Nephron (organoid): ENCODE data around the gene PTPRT.

Experiments
- H3K27ac Mint-ChIP-seq, 3 experiments: 2 replicates each; pipeline ENCODE4 v1.8.0; 2020; ENCODE audit warnings: mixed read lengths in 3 of 3, mild to moderate bottlenecking in 2 of 3, moderate library complexity in 1 of 3
- H3K27me3 Mint-ChIP-seq: 2 replicates; pipeline ENCODE4 v1.8.0; 2021; ENCODE audit warnings: low read depth, mild to moderate bottlenecking, moderate library complexity, mixed read lengths
- H3K36me3 Mint-ChIP-seq: 2 replicates; pipeline ENCODE4 v1.8.0; 2020; ENCODE audit warnings: low read depth, mixed read lengths
- H3K4me1 Mint-ChIP-seq: 2 replicates; pipeline ENCODE4 v1.8.0; 2020; ENCODE audit warnings: mixed read lengths
- H3K4me3 Mint-ChIP-seq, 3 experiments: 2 replicates each; pipeline ENCODE4 v1.8.0; 2020; ENCODE audit warnings: mild to moderate bottlenecking in 3 of 3, mixed read lengths in 3 of 3, moderate library complexity in 2 of 3
- H3K9me3 Mint-ChIP-seq: 2 replicates; pipeline ENCODE4 v1.8.0; 2020; ENCODE audit warnings: mixed read lengths
- TF ChIP-seq, protein P1 (sequence below), 3 experiments: fragments of 200-600 bp; sonication (generic); IDR thresholded peaks; one replicate each; pipeline ENCODE4 v1.5.0; 2021; ENCODE audit warnings: antibody characterized with exemption in 3 of 3; ENCODE audit not compliant: unreplicated experiment in 3 of 3

Gene PTPRT

GRCh38 chr20:42749556-42749955, 440.1 kb downstream of the PTPRT start:
- Mint-ChIP-seq H3K27me3 (peaks cover 10% of the 10 kb centered on the region), H3K27ac (no peak overlapping the region), H3K9me3 (no peaks in the 10 kb centered on the region), H3K4me3 (no peak overlapping the region), H3K36me3 (no peaks in the 10 kb centered on the region), H3K4me1 (no peaks in the 10 kb centered on the region)
- TF ChIP-seq, protein P1, sequence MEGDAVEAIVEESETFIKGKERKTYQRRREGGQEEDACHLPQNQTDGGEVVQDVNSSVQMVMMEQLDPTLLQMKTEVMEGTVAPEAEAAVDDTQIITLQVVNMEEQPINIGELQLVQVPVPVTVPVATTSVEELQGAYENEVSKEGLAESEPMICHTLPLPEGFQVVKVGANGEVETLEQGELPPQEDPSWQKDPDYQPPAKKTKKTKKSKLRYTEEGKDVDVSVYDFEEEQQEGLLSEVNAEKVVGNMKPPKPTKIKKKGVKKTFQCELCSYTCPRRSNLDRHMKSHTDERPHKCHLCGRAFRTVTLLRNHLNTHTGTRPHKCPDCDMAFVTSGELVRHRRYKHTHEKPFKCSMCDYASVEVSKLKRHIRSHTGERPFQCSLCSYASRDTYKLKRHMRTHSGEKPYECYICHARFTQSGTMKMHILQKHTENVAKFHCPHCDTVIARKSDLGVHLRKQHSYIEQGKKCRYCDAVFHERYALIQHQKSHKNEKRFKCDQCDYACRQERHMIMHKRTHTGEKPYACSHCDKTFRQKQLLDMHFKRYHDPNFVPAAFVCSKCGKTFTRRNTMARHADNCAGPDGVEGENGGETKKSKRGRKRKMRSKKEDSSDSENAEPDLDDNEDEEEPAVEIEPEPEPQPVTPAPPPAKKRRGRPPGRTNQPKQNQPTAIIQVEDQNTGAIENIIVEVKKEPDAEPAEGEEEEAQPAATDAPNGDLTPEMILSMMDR (IDR thresholded peaks at IDR 0.05; ENCODE audit: unreplicated experiment in 3 of 3): no peak

GRCh38 chr20:42747765-42748411, 441.8 kb downstream of the PTPRT start:
- peaks cover 11% of the 10 kb centered on the region for H3K27me3 Mint-ChIP-seq
- TF ChIP-seq, protein P1 (IDR thresholded peaks at IDR 0.05; ENCODE audit: unreplicated experiment in 3 of 3): no peak
- H3K4me1 Mint-ChIP-seq: peaks cover 2% of the 10 kb centered on the region
- no peak overlapping the region for H3K4me3 Mint-ChIP-seq
- peaks cover 3% of the 10 kb centered on the region for H3K9me3 Mint-ChIP-seq
- H3K27ac Mint-ChIP-seq: no peak overlapping the region
- H3K36me3 Mint-ChIP-seq: no peaks in the 10 kb centered on the region

DNA sequence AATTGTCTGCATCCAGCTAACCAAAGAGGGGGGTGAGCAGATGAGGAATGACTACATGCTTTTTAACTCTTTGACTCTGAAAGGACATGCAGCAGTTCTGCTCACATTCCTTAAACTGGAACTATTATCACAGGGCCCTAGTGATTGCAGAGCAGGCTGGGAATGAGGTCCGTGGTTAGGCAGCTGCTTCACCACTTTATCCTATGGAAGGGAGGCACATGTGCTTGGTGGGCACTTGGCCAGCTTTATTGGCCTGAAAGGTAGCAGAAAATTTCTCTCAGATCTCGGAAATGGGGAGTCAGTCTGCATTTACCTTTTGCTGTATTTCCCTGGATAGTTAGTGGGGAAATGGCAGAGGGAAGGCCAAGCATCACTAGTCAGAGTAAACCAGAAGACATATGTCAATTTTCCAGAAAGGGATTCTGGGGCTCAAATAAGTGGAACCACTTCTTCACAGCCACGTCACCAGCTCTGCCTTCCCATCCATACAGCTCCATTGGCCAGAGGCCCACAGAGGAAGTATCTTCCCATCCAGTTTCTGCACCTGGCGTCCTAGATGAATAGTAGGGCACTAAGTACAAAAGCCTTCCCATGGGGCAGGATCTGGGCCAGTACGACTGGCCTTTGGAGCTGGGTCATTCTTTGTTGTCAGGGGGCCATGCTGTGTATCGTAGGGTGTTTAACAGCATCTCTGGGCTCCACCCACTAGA, 444.8 kb downstream of the PTPRT start:
- H3K4me3 Mint-ChIP-seq: no peak overlapping the region
- H3K27me3 Mint-ChIP-seq: peaks cover 19% of the 10 kb centered on the region
- TF ChIP-seq, protein P1 (IDR thresholded peaks at IDR 0.05; ENCODE audit: unreplicated experiment in 3 of 3): no peak
- H3K36me3 Mint-ChIP-seq: no peaks in the 10 kb centered on the region
- peaks cover 10% of the 10 kb centered on the region for H3K4me1 Mint-ChIP-seq
- H3K27ac Mint-ChIP-seq: no peak overlapping the region
- H3K9me3 Mint-ChIP-seq: peaks cover 8% of the 10 kb centered on the region

DNA sequence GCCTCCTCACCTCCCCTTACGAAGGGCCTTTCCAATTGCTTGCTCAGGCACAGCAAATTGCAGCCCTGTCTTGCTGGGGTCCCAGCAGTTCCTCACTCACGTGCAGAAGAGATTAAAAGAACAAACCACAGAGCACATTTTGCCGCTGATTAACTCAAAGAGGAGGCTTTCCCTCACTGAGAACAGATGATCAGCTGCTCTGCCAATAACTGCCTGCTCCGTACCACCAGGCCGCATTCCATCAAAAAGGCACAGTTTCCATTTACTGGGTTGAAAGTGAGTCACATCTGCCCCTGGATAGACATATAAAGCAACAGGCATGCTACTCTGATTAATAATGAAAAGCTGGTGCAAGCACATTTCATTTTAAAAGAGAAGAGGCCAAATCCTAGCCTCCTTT, 446.8 kb downstream of the PTPRT start:
- H3K36me3 Mint-ChIP-seq: no peaks in the 10 kb centered on the region
- H3K27ac Mint-ChIP-seq: no peak overlapping the region
- no peak overlapping the region for H3K4me3 Mint-ChIP-seq
- H3K27me3 Mint-ChIP-seq: peaks cover 24% of the 10 kb centered on the region
- H3K9me3 Mint-ChIP-seq: peaks cover 8% of the 10 kb centered on the region
- H3K4me1 Mint-ChIP-seq: peaks cover 10% of the 10 kb centered on the region
- TF ChIP-seq, protein P1 (IDR thresholded peaks at IDR 0.05; ENCODE audit: unreplicated experiment in 3 of 3): no peak

GRCh38 chr20:42741906-42742305, 447.8 kb downstream of the PTPRT start:
- H3K27me3 Mint-ChIP-seq: peaks cover 24% of the 10 kb centered on the region
- no peak overlapping the region for H3K27ac Mint-ChIP-seq
- H3K4me1 Mint-ChIP-seq: peaks cover 10% of the 10 kb centered on the region
- TF ChIP-seq, protein P1 (IDR thresholded peaks at IDR 0.05; ENCODE audit: unreplicated experiment in 3 of 3): no peak
- peaks cover 8% of the 10 kb centered on the region for H3K9me3 Mint-ChIP-seq
- H3K36me3 Mint-ChIP-seq: no peaks in the 10 kb centered on the region
- no peak overlapping the region for H3K4me3 Mint-ChIP-seq
